Activated CD8-positive, alpha-beta memory T cell treated with anti-CD3 and anti-CD28 coated beads for 24 hours (primary cell): Measurements from ENCODE around the gene NCBP3.
"Not testable (repeated sequence)": the region's sequence is repeated elsewhere in the genome, so short reads cannot be mapped to it uniquely, and the experiment has no call there.

Experiments
- DNase-seq: peaks from one replicate; pipeline ENCODE4 v3.0.0-alpha.2; 2020

The NCBP3 gene

DNA sequence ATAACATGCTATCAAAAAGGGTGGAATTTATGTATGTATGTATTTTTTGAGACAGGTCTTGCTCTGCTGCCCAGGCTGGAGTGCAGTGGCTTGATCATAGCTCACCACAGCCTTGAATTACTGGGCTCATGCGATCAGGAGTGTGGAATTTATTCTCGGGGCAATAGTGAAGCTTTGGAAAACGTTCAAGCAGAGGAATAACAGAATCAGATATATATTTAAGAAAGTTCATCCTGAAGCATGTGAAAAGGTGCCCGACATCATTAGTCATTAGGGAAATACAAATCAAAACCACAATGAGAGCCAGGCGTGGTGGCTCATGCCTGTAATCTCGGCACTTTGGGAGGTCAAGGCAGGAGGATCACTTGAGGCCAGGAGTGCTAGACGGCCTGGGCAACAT is 37.3 kb downstream of the NCBP3 start:
- no peak for DNase-seq

- DNase-seq, result peak; percentile 53
Observed at GRCh38 chr17:3805581-3805980, 40.5 kb downstream of the NCBP3 start.

DNA sequence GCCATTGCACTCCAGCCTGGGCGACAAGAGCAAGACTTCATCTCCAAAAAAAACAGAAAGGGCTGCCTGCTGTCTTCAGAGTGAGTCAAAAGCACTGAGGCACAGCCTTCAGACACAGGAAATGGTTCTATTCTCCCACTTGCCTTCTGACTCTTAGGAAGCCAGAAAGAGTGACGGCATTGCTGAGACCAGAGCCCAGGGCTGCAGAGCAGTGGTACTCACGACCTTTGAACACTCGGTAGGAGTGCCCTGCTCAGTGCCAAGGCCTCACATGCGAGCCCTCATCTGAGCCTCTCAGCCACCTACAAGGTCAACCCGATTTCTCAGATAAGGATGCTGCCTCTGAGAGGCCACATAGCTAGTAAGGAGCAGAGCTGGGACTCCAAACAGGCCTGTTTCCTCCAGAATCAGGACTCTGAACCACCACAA is 41.5 kb downstream of the NCBP3 start:
- peak; percentile 71 for DNase-seq

DNA sequence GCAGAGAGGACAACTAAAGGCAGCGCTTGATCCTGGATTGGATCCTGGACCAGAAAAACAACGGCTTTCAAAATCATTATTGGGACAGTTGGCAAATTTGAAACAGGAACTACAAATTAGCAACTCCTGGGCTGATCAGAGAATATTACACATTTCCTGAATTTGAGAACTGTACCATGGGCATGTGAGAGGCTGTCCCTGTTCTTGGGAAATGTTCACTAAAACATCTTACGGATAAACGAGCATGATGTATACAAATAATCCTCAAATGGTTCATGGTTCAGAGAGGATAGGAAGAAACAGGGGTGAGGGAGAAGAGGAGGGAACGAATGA is 42.8 kb downstream of the NCBP3 start:
- DNase-seq, result no peak

- peak; percentile 53 for DNase-seq
Observed at GRCh38 chr17:3802461-3803307, 43.4 kb downstream of the NCBP3 start.

DNA sequence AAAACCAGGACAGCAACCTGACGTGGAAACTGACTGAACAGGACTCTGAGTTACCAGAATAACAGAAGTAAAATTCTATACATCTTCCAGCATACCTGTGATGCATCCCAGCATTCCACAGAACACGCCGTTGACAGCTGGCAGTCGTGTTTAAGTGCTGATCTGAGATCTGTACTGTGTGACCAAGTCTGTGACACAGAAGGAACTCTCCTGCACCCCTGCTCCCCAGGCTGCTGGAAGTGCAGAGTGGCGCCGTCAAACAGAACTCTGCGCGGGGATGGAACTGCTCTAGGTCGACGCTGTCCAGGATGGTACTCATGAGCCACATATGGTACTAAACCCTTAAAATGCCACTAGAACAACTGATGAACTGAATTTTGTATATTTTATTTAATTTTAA is 44.3 kb downstream of the NCBP3 start:
- no peak for DNase-seq

DNA sequence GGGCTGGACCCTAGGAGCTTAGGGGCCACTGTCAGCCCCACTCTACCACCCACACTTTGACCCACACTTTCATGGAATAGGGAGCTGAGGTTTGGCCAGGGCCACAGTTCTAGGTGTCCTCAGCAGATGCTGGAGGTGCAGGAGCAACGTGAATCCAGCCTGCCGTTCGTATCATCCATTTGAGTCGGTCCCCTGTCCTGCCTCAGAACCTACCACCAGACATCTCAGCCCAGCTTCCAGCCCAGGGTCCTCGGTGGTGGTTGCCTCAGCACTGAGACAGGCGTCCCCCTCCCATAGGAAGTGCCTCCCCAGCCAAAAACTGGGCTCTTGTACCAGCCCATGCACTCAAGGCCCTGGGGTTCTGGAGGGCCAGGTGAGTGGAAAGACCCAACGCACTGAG is 44.7 kb downstream of the NCBP3 start:
- no peak for DNase-seq

DNA sequence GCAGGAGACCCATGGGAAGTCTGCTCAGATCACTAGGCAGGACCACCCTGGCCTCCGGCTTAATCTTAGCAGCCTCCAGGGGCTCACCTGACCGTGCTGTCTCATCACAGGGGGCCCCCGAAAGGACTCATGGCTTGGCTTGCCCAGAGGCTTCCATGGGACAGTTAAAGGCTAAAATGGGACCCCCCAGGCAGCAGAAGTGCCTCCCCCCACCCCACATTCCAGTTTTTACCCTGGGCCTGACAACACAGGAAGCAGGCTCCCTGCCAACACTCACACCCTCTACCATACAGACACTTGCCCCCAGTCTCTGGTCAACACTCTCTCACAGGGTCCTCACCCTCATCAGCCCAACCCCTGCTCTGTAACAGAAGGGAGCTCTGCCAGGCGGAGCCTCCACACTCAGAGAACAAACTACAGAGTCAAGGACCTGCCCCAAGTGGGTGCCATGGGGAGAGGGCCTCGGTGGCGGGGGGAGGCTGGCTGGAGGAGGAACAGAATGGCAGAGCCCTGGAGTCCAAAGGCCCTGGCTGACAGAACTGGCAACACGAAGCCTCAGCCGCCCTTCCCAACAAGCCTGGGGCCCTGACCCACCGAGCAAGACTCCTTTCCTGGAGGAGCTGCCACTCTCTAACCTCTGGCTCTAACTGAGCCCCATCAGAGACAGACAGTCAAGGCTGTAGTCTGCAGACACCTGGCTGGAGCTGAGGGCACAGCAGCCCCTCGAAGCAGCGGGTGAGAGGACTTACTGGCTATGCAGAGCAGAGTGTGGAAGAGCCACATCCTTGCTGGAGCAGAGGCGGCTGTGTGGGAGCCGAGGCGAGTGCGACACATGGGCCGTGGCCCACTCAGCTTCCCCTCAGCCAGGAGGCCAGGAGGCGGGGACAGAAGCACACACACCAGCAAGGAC is 45.4 kb downstream of the NCBP3 start, which contains the start of gene ITGAE:
Gene ITGAE (minus strand): TSS at position 827 of the 910 bp plus-strand sequence. CDS start 44 bp downstream, at position 783.
- peak; percentile 69 for DNase-seq

- DNase-seq, result peak; percentile 62
Observed at GRCh38 chr17:3799181-3799945, 46.7 kb downstream of the NCBP3 start.

GRCh38 chr17:3798273-3799180 is 47.5 kb downstream of the NCBP3 start:
- no peak for DNase-seq

DNA sequence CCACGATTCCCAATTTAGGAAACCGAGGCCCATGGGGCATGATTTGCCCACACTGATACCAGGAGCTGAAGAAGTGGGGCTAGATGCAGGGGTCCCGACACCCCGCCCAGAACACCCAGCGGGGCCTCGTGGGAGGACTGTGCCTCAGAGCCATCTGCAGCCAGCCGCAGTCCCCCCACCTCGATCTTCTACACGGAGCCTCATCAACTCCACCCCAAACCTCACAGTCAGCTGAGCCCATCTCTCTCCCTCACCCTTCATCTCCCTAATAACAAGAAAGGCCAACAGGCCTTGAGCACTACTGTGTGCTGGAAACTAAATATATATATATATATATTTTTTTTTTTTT is 49.2 kb downstream of the NCBP3 start:
- no peak for DNase-seq

GRCh38 chr17:3796110-3796821 is 49.8 kb downstream of the NCBP3 start:
- peak; percentile 91 for DNase-seq

DNA sequence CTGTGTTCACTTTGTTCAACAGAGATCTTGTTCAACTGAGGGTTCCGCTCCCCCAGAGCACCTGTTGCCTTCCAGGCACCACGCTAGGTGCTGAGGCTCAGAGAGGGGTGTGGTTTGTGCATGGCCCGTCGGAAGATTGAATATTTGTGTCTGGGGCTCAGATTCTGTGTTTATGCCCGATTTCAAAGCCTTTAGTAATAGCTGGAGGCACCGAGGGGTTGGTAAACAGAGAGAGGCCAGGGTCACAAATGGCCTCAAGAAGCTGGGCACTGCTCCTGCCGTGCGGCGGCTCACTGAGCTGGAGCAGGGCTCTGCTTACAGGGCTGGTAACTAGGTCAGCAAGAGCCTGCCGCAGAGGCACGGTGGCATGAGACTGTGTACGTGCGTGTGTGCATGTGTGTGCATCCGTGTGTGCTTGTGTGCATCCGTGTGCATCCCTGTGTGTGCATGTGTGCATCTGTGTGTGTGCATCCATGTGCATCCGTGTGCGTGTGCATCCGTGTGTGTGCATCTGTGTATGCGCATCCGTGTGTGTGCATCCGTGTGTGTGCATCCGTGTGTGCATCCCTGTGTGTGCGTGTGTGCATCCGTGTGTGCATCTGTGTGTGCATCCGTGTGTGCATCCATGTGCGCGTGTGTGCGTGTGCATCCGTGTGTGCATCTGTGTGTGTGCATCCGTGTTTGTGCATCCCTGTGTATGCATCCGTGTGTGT is 50.5 kb downstream of the NCBP3 start:
- no peak for DNase-seq

- DNase-seq, result peak; percentile 87
Observed at GRCh38 chr17:3794557-3795389, 51.3 kb downstream of the NCBP3 start.

DNA sequence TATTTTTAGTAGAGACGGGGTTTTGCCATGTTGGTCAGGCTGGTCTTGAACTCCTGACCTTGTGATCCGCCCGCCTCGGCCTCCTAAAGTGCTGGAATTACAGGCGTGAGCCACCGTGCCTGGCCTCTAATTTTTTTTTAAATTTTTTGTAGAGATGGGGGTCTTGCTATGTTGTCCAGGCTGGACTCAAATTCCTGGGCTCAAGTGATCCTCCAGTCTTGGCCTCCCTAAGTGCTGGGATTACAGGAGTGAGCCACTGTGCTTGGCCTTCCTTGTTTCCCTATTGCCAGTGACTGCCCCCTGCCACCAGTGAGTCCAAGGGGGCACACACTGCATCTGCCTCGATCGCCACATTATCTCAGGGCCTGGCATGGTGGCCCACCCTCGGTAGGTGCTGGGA is 51.9 kb downstream of the NCBP3 start:
- not testable (repeated sequence) for DNase-seq

DNA sequence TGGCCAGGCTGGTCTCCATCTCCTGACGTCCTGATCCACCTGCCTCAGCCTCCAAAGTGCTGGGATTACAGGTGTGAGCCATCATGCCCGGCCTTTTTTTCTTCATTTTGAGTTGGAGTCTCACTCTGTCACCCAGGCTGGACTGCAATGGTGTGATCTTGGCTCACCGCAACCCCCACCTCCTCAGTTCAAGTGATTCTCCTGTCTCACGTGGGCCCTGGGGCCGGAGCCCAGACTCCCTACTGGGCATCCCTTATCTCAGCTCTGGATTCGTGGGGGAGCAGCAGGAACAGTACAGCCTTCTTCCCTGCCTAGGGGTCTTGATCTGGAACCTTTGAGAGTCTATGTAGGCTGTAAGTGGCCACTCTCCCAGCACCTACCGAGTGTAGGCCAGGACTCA is 52.8 kb downstream of the NCBP3 start:
- not testable (repeated sequence) for DNase-seq

GRCh38 chr17:3792481-3792880 is 53.6 kb downstream of the NCBP3 start:
- DNase-seq, result no peak

DNA sequence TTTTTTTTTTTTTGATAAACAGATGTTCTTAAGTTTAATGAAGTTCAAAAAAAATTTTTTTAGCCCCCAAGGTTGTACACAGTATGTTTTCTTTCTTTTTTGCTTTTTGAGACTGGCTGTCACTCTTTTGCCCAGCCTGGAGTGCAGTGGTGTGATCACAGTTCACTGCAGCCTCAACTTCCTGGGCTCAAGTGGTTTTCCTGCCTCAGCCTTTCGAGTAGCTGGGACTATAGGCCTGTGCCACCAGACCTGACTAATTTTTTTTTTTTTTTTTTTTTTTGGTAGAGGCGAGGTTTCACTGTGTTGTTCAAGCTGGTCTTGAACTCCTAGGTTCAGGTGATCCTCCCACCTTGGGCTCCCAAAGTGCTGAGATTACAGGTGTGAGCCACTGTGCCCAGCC is 57.8 kb downstream of the NCBP3 start:
- DNase-seq, result no peak

GRCh38 chr17:3785323-3785722 is 60.7 kb downstream of the NCBP3 start:
- DNase-seq, result not testable (repeated sequence)

DNA sequence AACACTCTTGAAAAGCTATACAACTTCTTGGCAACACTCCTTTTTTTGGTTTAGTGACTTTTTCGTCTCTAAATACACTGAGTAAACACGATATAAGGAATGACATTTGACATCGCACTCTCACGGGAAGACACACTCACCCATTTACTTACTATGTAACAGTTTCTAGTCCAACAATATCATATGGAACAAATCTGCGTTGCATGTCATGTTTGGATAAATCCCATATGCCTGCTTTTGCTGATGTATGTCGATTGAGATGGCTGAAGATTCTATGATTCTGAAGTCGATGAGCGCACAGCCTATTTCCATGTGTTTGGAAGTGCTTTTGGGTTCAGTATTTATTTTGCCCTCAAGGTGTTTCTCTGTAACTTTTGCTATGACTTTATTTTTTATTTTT is 63.3 kb downstream of the NCBP3 start:
- DNase-seq, result no peak
